Dermis blood vessel endothelial cell (primary cell): ENCODE data around the gene ST6GALNAC6. TPM values are rescaled to one million over a fixed set of nuclear protein-coding genes. Genes with fewer than 3 reads are reported as not detected.

Source experiments
- DNase-seq: peaks from one replicate; pipeline ENCODE4 v3.0.0; 2010
- total RNA-seq: library from RNA; depleted of rRNA; stranded (reverse); fragments of >200 nt; gene quantifications from 2 replicates; pipeline ENCODE4 v1.2.3, GENCODE V29; 2014

The ST6GALNAC6 gene
- total RNA-seq, 1 donor from 2014 or later, result 44.8 TPM

DNA sequence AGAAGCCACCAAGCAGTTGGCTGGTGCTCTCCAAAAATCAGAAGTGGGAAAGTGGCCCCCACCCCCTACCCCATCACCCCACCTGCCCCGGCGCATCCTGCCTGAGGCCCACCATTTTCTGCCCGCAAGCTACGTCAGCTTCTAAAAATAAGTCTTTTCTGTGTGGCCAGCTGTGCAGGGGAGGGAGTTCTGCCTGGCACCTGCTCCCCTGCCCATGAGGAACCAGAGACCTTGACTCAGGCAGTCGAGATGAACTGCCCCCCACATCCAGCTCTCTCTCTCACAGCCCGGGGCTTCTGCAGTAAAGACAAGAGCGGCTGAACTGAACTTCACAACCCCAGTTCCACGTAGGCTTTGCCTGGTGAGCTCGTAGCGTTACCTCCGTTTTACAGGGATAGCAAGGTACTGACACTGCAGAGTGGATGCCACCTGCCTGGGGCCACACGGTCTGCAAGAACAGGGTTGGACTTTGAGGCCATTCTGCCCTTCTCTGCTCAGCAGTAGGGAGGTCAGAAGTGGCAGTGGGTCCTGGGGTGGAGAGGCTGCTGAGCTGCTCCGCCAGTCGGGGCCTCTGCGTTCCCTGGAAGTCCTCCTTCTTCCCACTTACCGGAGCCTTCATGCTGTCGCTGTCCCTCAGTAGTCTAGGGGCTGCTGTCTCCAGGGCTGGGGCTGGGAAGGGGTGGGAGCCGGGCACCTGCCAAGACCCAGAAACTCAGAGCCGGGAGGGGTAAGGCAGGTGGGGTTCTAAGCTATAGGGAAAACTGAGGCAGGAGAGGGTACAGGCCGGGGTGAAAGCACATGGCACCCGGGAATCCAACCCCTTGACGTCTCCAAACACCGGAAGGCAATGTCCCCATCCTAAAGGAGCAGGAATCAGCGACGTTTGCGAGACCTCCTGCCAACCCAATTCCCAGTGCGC is 16.7 kb upstream of the ST6GALNAC6 start:
- DNase-seq, result no peak

DNA sequence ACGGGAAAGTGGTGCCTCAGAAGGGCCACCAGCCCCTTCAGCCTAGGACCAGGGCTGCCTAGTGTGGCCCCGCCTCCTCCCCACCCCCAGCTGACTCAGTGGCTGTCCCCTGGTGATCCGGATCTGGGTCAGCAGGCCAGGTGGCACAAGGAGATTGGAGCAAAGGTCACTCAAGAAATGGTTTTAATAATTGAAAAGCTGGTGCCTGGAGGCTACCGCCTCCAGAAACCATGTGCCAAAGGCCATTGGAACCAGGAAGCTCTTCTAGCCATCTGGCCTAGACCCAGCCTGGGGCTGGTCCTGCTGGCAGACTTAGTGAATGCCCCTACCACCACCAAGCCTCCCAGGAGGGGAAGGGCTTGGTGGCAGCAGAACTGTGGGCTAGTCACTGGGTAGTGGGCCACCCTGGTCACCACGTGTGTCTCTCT is 15.9 kb upstream of the ST6GALNAC6 start:
- DNase-seq, result no peak

DNA sequence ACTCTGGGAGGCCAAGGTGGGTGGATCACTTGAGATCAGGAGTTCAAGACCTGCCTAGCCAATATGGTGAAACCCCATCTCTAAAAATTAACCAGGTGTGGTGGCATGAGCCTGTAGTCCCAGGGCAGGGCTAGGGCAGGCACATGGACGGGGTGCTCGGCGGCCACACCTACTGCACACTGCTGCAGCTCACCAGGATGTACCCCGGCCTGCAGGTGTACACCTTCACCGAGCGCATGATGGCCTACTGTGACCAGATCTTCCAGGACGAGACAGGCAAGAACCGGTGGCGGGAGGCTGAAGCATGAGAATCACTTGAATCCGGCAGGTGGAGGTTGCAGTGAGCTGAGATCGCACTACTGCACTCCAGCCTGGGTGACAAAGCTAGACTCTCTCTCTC is 14.3 kb upstream of the ST6GALNAC6 start:
- no peak for DNase-seq

DNA sequence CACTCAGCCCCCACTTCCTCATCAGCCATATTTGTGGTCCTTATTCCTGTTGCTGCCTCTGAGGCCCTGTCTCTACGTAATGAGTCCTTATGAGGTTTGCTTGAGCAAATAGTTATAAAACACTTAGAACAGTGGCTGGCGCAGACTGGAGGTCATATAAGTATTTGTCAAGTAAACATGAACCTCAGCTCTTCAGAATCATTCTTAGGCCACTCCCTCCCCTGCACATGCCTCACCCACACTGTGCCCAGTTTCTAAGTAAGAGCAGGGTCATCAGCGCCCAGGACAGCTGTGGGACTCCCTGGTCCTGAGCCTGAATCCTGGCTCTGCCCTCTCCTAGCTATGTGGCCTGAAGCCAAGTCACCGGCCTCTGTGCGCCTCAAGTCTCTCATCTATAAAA is 13.5 kb upstream of the ST6GALNAC6 start:
- no peak for DNase-seq

DNA sequence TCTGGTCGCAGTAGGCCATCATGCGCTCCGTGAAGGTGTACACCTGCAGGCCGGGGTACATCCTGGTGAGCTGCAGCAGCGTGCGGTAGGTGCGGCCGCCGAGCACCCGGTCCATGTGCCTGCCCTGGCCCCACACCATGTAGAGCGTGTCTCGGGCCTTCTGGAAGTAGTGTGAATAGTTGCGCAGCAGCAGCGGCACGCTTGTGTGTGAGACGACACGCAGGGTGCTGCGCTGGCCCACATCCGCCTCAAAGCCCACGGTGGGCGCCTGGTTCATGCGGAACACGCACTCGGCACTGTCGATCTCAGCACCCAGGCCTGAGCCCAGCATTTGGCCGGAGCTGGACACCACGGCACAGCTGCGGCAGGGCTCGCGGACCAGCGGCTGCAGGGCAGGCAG is 12.9 kb upstream of the ST6GALNAC6 start:
- DNase-seq, result no peak

DNA sequence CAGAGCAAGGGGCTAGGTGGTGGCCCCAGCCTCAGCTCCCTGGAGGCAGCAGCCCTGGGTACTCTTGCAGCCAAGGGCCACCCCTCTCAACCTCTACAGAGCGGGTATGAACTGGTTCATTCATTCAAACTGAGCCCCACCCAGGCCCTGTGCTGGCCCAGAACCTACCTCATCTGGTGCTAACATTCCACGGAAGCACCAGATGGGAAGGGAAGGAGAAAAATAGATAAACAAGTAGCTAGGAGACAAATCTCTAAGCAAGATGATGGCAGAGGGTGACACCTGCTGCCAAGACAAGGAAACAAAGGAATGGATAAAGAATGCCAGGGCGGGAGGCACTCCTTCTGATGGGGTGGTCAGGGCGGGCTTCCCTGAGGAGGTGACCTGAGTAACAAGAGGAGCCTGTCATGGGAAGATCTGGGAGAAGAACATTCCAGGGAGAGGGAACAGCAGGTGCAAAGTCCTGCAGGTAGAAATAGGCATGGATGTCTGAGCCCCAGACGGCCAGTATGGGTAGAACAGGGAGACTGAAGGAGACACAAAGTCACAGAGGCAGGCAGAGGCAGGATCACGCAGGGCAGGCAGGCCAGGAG is 11.3 kb upstream of the ST6GALNAC6 start:
- DNase-seq, result peak; percentile 58

DNA sequence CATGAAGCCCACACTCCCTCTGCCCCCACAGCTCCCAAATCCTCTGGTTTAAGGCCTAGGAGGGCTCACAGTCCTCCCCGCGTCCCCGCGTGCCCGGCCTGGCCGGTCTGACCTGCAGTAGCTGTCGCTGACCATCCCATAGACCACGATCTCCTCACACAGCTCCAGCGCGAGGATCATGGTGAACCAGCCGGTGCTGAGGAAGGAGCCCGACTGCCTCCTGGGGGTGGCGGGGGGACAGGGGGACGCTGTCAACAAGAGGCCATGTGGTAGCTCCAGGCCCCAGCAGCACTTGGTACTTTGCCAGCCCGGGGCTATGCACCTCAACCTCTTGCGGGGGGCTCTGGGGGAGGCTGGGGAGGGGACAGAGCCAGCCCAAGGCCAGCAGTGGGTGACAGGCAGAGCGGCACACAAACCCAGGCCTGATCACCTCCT is 10.5 kb upstream of the ST6GALNAC6 start:
- no peak for DNase-seq

DNA sequence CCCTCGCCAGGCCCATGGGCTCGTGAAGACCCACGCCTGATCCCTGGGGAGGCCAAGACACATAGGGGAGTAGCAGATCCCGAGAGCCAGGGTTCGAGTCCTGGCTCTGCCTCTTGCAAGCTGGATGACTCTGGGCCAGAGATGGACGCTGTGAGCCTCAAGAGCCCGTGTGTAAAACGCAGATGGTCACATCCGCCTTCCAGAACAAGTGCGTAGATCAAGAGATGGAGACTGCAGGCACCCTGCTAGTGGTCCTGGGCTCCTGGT is 9.2 kb upstream of the ST6GALNAC6 start:
- no peak for DNase-seq

DNA sequence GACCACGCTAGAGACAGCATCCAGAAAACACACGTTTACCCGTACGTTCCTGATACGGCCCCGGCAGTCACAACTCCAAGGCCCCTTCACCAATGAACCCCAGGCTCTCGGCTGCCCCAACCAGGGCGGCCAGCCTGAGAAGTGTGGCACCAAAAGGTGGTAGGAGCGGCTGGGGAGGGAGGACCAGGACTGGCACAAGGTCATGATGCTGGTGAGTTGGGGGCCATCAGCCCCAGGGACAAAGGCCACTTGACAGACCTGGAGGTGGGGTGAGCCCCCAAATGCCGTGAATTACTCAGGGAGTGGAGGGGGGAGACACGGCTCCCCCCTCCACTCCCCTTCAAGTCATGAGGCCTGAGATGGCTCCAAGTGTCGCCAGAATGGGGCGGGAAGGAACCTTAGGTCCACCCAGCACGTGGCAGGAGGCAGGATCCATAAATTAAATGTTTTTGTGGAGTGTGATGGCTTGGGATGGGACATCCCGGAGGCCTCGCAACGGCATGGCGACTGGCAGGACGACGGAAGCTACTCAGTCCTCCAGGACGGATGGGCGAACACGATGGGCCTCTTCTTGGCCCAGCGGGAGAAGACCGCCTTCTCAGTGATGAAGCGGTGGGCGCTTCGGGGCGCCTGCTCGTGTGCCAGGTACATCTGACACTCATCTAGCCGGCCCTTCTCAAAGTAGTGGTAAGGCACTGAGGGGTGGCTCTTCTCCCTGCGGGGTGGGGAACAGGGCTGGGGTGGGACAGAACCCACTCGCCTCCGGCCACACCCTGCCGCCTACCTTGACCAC is 8.7 kb upstream of the ST6GALNAC6 start:
- no peak for DNase-seq

DNA sequence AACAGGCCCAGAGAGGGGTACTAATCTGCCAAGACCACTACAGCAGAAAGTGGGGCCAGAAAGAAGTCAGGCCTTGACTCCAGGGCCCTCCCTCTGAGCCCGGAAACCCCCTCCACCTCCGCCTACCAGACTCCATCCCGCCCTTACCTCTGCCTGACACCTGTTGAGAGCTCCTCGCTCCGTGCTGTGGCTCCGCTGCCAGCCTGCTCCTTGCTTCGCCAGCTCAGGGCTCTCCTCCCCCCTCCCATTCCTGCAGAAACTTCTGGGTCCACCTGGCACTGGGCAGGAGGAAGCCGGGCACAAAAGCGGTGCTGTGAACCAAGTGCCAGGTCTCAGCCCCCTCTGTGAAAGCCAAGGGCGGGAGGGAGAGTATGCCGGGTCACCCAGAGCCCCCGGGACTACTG is 6.4 kb upstream of the ST6GALNAC6 start:
- no peak for DNase-seq

DNA sequence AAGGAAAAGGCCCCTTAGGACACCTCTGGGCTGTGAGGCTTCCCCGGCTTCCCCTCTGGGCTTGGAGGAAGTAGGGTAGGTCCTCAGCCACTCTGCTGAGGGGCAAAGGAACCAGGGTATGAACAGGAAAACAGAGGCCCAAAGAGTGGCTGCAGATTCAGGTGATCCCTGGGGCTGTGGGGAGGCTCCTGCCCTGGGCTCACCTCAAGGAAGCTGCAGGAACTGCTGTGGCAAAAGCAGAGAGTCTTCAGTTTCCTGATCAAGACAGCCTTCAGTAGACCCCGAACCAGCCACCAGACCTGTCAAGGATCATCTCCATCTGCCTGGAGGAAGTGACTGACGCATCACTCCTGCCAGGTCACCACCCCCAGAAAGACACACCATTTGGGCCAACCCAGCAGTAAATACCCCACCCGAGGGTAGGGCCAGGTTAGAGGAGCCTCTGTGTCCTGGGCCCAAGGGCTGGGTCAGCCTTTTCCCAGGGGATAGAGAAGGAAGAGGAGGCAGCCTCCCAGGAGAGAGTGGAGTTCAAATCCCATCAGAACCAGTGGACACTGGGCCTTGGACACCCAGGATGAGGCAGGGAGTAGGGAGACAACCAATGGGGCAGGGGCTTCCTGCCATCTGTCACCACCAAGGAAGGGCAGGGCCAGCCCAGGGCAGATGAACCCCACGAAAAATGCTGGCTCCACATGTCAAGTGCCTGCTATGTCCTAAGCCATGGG is 5.8 kb upstream of the ST6GALNAC6 start:
- DNase-seq, result no peak

DNA sequence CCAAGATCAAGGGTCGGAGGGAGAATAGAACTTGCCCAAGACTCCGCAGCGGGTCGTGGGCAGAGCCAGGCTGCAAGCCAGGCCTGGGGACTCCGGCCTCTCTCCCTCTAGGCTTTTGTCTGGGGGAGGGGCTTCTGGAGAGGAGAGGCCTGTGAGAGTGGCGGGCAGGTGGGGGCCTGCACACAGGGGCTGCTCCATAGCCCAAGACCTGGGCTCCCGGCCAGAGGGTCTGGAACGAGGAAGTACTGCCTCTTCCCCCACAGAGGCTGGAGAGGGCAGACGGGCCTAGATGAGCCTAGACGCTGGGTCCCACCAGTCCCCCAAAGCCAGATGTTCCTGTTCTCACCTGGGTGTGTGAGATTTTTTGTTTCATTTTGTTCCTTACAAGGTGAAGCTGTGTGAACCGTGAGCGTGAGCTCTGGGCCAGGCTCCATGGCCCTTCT is 5.2 kb upstream of the ST6GALNAC6 start:
- no peak for DNase-seq

DNA sequence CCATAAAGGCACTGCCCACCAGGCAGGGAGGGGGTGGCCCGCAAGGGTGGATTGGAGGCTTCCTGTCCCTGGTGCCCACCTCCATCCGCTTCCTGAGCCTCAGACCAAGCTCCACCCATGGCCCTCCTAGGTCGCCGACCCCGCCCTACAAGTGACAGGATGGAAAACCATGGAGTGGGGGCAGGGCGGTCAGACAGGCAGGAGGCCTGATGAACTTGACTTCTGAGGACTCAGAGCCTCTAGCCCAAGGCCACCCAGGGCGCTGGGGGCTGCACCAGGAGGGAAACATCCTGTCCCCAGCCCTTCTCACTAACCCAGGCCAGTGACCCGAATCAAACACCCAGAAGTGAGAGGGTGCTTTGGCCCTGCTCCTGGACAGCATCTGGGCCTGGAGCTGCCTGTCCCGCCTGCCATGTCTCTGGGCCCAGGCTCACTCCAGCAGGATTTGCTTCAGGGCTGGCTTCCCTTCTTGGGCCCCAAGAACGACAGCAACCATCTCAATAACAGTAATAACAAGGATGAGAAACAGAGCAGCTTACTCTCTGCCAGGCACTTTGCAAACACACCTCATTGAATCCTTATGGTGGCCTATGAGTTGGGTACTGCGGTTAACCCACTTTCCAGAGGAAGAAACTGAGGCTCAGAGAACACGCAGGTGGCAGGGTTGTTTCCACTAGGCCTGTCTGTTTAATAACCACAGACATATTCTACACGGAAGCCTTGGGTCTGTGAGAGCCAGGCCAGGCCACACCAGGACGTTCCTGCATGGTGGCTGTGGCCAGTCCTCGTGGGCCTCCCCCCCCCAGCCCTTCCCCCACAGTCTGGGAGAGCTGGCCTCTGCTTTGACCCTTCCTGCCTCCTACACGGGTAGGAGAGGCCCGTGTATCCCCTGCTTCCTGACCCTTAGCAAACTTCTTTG is 4.4 kb upstream of the ST6GALNAC6 start:
- peak; percentile 55 for DNase-seq

DNA sequence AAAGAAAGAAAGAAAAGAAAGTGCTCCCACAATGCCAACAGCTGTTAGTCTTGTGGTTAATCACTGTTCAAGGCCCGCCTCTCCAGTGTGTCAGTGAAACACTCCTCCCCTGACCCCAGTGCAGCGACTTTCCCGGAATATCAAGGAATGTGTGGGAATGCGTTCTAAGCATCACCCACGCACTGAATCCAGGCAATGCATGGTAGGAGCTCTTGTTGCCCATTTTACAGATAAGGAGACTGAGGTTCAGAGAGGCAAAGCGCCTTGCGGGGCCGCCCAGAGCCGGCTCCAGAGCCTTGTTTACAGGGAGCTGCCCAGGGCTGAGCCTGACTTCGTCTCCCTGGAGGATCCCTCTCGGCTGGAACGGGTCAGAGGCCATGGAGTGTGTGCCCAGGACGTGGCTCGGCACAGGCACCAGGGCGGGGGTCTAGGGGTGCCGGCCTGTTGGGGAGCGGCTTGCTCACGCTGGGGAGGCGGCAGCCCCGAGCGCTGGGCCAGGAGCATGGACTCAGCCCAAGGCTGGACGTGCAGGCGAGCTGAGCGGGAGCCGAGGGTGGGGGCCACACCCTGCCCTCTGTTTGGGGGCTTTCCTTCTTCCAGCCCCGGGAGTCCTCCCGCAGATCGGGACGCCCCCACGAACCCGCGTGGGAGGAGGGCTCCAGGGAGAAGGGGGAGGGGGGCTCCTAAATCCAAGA is 823 bp downstream of the ST6GALNAC6 start:
- peak; percentile 80 for DNase-seq

DNA sequence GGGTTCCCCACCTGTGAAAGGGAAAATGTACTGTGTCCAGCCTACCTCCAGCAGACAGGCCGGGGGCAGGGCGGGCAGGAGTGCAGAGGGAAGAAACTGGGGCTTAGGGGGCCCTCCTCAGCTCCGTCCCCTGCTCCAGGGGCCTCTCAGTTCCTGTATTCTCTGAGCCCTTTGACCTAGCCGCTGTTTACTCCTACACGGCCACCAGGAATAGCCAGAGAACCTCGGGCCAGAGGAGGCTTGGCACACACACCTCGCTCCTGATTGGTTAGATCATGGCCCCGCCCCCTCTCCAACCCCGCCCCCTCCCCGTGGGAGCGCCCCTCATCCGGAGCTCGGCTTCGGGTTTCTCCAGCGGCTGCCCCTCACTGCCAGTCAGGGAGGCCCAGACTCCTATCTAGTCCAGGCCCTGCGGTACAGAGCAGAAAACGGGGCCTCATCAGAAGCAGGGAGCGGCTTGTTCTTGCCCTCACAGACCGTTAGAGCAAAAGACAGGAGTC is 2.2 kb downstream of the ST6GALNAC6 start:
- peak; percentile 79 for DNase-seq

DNA sequence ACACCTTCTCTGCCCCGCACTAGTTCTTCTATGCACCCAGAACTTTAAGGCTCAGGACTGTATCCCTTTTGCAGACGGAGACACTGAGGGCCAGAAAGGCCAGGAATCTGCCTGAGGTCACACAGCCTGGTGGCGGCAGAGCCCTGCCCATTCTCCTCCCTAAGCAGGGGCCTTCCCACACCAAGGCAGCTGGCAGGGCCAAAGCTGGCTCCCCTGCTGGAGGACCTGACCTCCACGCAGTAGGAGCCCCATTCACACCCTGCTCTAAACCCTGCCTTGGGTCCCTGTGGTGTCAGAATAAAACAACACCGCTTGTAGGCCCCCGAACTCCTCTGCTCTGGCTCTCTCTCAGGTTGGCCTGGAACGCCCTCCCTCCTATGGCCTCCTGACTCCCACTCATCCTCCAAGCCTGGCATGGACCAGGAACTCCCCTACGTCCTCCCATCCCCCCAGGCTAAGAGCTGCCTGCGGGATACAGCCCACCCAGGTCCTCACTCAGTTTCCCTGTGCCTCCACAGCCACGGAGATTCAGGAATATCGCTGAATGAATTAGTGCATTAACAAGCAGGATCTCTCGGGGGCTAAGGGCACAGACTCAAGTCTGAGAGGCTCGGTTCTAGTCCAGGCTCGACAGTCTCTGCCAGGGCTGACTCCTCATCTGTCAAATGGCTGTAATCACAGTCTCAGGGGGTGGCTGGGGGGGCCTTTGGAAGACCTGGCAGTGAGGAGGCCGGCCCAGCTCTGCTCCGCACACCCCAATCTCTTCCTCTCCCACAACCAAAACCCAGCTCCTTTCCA is 2.8 kb downstream of the ST6GALNAC6 start:
- DNase-seq, result no peak

DNA sequence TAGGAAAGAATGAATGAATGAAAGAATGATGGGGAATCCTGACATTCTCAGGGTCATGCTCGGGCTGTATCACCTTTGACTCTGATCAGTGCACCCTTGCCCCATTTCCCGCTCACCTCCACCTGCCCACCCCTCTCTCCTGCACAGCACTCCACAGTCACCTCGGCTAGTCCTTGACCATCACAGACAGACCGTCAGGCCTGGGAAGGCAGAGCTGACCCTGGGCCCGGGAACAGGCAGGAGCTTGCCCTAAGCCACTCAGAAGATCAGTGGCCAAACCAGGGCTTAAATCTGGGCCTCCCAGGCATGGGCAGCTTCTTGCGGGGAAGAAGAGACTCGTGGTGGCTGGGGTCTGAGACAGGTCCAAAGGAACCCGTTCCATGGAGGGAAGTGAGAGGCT is 3.6 kb downstream of the ST6GALNAC6 start:
- DNase-seq, result no peak

DNA sequence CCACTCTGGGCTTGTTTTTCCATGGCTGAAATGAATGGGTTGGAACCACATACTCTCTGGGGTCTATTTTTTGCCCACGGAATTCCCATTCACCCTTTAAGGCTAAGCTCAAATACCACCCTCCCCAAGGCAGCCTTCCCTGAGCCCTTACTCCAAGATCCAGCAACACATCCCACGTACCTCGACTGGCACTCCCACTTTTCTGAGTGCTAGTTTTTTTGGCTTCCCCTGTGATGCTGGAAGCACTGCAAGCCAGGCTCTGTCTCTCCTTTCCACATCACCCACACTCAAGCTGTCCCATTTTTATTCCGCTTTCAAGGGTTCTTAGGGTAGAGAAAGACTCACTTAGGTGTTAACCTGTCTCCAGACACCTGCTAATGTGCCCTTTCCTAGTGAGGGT is 6.0 kb downstream of the ST6GALNAC6 start:
- no peak for DNase-seq

DNA sequence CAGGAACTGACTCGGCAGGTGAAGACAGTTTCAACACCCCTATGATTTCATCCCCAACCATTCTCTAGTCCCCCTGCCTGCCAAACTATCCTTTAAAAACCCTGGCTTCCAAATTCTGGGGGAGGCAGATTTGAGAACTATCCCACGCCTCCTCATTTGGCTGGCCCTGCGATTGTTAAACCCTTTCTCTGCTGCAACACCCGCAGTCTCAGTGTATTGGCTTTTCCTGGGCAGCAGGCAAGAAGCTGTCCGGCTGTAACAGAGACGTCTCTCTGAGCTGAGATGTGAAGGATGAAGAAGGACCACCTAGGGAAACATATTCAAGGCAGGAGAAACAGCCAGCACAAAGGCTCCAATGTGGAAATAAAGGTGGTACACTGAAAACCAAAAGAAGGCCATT is 6.6 kb downstream of the ST6GALNAC6 start:
- DNase-seq, result no peak

DNA sequence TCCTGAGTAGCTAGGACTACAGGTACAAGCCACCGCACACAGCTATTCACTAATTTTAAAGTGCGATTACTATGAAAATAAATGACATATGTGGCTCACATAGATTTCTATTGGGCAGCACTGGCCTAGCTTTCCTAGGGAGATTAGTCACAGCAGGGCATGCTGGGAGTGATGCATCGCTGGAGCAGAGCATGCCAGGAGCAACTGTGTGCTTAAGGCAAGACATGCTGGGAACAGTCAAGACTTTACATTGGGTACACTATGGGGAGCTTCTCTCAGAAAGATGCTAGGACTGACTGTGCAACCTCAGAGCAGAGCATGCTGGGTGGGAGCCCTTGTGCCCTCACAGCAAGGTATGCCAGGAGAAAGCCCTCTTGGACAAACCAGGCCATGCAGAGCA is 9.3 kb downstream of the ST6GALNAC6 start:
- no peak for DNase-seq
